Loucy (cell line): ENCODE measurements around the gene ZNF276.

Experiments
- EZH2phosphoT487 ChIP-seq: fragments of 200-600 bp; IDR thresholded peaks from 2 replicates; pipeline ENCODE4 v1.6.1; 2018; ENCODE audit warnings: antibody characterized with exemption, mild to moderate bottlenecking, moderate library complexity, borderline replicate concordance
- TF ChIP-seq, protein P1 (sequence below): fragments of 200-600 bp; sonication (generic); conservative IDR thresholded peaks from 2 replicates; pipeline ENCODE4 v1.5.1; 2014; ENCODE audit warnings: mild to moderate bottlenecking, antibody characterized with exemption, low read length

DNA sequence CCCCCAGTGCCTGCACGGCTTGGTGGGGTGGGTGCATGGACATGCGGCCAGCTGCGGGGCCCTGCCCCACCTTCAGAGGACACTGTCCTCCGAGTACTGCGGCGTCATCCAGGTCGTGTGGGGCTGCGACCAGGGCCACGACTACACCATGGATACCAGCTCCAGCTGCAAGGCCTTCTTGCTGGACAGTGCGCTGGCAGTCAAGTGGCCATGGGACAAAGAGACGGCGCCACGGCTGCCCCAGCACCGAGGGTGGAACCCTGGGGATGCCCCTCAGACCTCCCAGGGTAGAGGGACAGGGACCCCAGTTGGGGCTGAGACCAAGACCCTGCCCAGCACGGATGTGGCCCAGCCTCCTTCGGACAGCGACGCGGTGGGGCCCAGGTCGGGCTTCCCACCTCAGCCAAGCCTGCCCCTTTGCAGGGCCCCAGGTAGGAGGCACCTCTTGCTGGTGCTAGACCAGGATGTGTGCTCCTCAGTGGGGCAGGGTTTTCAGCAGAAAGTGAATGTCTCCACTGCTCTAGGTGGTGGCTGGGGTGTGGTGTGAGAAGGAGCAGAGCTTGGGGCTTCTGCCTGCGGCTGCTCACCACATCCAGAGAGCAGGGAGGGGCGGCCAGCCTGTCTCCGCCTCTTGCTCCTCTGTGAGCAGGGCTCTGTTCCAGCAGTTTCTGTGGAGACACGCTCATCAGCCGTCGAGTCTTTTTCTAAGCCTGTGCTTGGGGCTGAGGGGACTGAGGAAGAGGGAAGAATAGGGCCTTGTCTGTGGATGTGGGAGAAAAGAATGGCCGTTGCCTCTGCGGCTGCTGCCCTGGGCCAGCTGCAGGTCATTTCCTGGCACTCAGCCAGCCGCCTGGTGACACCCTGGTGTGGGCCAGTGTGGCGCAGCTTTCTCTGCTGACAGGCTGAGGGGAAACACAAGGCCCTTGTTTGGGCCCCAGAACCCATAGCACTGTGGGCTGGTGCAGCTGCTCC, 2.2 kb downstream of the ZNF276 start:
- TF ChIP-seq, protein P1, sequence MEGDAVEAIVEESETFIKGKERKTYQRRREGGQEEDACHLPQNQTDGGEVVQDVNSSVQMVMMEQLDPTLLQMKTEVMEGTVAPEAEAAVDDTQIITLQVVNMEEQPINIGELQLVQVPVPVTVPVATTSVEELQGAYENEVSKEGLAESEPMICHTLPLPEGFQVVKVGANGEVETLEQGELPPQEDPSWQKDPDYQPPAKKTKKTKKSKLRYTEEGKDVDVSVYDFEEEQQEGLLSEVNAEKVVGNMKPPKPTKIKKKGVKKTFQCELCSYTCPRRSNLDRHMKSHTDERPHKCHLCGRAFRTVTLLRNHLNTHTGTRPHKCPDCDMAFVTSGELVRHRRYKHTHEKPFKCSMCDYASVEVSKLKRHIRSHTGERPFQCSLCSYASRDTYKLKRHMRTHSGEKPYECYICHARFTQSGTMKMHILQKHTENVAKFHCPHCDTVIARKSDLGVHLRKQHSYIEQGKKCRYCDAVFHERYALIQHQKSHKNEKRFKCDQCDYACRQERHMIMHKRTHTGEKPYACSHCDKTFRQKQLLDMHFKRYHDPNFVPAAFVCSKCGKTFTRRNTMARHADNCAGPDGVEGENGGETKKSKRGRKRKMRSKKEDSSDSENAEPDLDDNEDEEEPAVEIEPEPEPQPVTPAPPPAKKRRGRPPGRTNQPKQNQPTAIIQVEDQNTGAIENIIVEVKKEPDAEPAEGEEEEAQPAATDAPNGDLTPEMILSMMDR: no peak
- TF ChIP-seq EZH2phosphoT487: no peak
